Liver (tissue), 9 donors: ENCODE results near the gene HLTF. TPM values are rescaled to one million over a fixed set of nuclear protein-coding genes. Genes with fewer than 3 reads are reported as not detected.

Experiments used
- DNase-seq: peaks from one replicate; pipeline ENCODE4 v3.0.0-alpha.2; 2017; ENCODE audit warnings: low spot score
- H3K27ac ChIP-seq, 2 donors: one replicate each; pipeline ENCODE4 v1.7.0; 2013; ENCODE audit warnings: inconsistent platforms in 2 of 2, low read length in 2 of 2, control low read depth in 1 of 2, low read depth in 1 of 2, mild to moderate bottlenecking in 1 of 2
- H3K27me3 ChIP-seq, 4 donors: one replicate each; pipeline versions ENCODE4 v1.6.1 to v1.7.0; 2013; ENCODE audit warnings: low read length in 3 of 4, inconsistent platforms in 1 of 4, mild to moderate bottlenecking in 1 of 4, moderate library complexity in 1 of 4; ENCODE audit not compliant: control insufficient read depth in 4 of 4, insufficient read depth in 4 of 4
- H3K36me3 ChIP-seq, 4 donors: one replicate each; pipeline versions ENCODE4 v1.6.1 to v1.7.0; 2013; ENCODE audit warnings: low read length in 3 of 4, mild to moderate bottlenecking in 3 of 4, low read depth in 1 of 4, moderate library complexity in 1 of 4; ENCODE audit not compliant: control insufficient read depth in 4 of 4, insufficient read depth in 3 of 4
- H3K4me1 ChIP-seq, 4 donors: one replicate each; pipeline versions ENCODE4 v1.6.1 to v1.7.0; 2013; ENCODE audit warnings: low read length in 3 of 4, mild to moderate bottlenecking in 3 of 4, moderate library complexity in 1 of 4; ENCODE audit not compliant: control insufficient read depth in 4 of 4, insufficient read depth in 4 of 4
- H3K4me3 ChIP-seq, 3 donors: one replicate each; pipeline versions ENCODE4 v1.6.1 to v1.7.0; 2013; ENCODE audit warnings: low read length in 3 of 3, control low read depth in 1 of 3, low read depth in 1 of 3, mild to moderate bottlenecking in 1 of 3
- H3K9ac ChIP-seq, 2 donors: one replicate each; pipeline ENCODE4 v1.7.0; 2013; ENCODE audit warnings: low read length in 2 of 2, mild to moderate bottlenecking in 2 of 2, moderate library complexity in 2 of 2, control low read depth in 1 of 2, low read depth in 1 of 2
- H3K9me3 ChIP-seq, 4 donors: one replicate each; pipeline versions ENCODE4 v1.6.1 to v1.7.0; 2013; ENCODE audit warnings: low read length in 3 of 4; ENCODE audit not compliant: control insufficient read depth in 4 of 4
- ATF3 ChIP-seq: IDR thresholded peaks from 2 replicates; pipeline ENCODE4 v1.6.1; 2016; ENCODE audit warnings: antibody characterized with exemption
- CTCF ChIP-seq: fragments of 150-350 bp; IDR thresholded peaks from 2 replicates; pipeline ENCODE4 v1.5.1; 2017; ENCODE audit warnings: improper control_type of control experiment, low read depth, low read length; ENCODE audit not compliant: missing input control
- EGR1 ChIP-seq, 2 donors: IDR thresholded peaks; 2 replicates each; pipeline ENCODE4 v1.6.1; 2016 to 2018; ENCODE audit warnings: antibody characterized with exemption in 2 of 2, low read depth in 2 of 2
- FOXA2 ChIP-seq: IDR thresholded peaks from 2 replicates; pipeline ENCODE4 v1.6.1; 2016; ENCODE audit warnings: antibody characterized with exemption
- GABPA ChIP-seq, 2 donors: IDR thresholded peaks in 1 of 2; conservative IDR thresholded peaks in 1 of 2; 2 replicates each; pipeline ENCODE4 v1.6.1; 2016; ENCODE audit warnings: antibody characterized with exemption in 2 of 2, mild to moderate bottlenecking in 1 of 2, moderate library complexity in 1 of 2
- HNF4A ChIP-seq, 2 donors: conservative IDR thresholded peaks; 2 replicates each; pipeline ENCODE4 v1.6.1; 2016; ENCODE audit warnings: antibody characterized with exemption in 2 of 2, mild to moderate bottlenecking in 2 of 2
- JUND ChIP-seq, 2 donors: IDR thresholded peaks; 2 replicates each; pipeline ENCODE4 v1.6.1; 2016; ENCODE audit warnings: antibody characterized with exemption in 2 of 2
- MAX ChIP-seq: IDR thresholded peaks from 2 replicates; pipeline ENCODE4 v1.6.1; 2016; ENCODE audit warnings: antibody characterized with exemption
- REST ChIP-seq: IDR thresholded peaks from 2 replicates; pipeline ENCODE4 v1.6.1; 2016; ENCODE audit warnings: antibody characterized with exemption, mild to moderate bottlenecking
- RXRA ChIP-seq, 2 donors: IDR thresholded peaks; 2 replicates each; pipeline ENCODE4 v1.6.1; 2017 to 2018; ENCODE audit warnings: antibody characterized with exemption in 2 of 2, mild to moderate bottlenecking in 1 of 2
- SP1 ChIP-seq: IDR thresholded peaks from 2 replicates; pipeline ENCODE4 v1.6.1; 2018; ENCODE audit warnings: antibody characterized with exemption, mild to moderate bottlenecking
- TAF1 ChIP-seq: conservative IDR thresholded peaks from 2 replicates; pipeline ENCODE4 v1.6.1; 2016; ENCODE audit warnings: antibody characterized with exemption, mild to moderate bottlenecking
- YY1 ChIP-seq: IDR thresholded peaks from 2 replicates; pipeline ENCODE4 v1.6.1; 2016; ENCODE audit warnings: antibody characterized with exemption, mild to moderate bottlenecking
- WGBS: extraction: QIAGEN DNeasy Blood & Tissue Kit; methylation state at CpG from one replicate; pipeline ENCODE4 v1.1.7; 2013; 5-methylcytosine and 5-hydroxymethylcytosine counted together
- polyA plus RNA-seq, 2 donors: library from polyadenylated mRNA; stranded (reverse) in 1 of 2; unstranded in 1 of 2; fragments of 200-250 nt in 1 of 2; fragments of >200 nt in 1 of 2; fragmentation: Nextera tagmentation in 1 of 2; extraction: Ambion mirVana in 1 of 2; gene quantifications; one replicate each; pipeline versions ENCODE4 v1.2.1 to v1.2.3, GENCODE V29; 2013 to 2015
- total RNA-seq, 2 donors: library from RNA; depleted of rRNA; stranded (reverse); fragments of >200 nt; gene quantifications; one replicate each; pipeline ENCODE4 v1.2.3, GENCODE V29; 2014
- donor health status: healthy.
- donor health status: healthy.
- donor health status: healthy.
- donor health status: healthy.
- donor health status: healthy.

Gene HLTF
- total and polyA plus RNA-seq, 4 donors = 4.1 to 31.7 (median 17.0) TPM

- Histone ChIP-seq H3K4me3 (peak overlapping the region; percentile 68 to 87 (median 73)), H3K9ac (peak overlapping the region; percentile 53 to 64), H3K27ac (peak overlapping the region; percentile 87 to 89), H3K27me3 (no peaks in the 10 kb centered on the region), H3K9me3 (no peaks in the 10 kb centered on the region), H3K4me1 (peaks cover 0 to 14% (median 2%) of the 10 kb centered on the region in 4 donors), H3K36me3 (peaks cover 5 to 20% (median 15%) of the 10 kb centered on the region in 4 donors)
- DNase-seq = peak; percentile 46
- WGBS = 3% methylated on average over 34 of the region's 34 CpGs
- TF ChIP-seq RXRA (IDR thresholded peaks at IDR 0.05) (no peak), MAX (no peak), EGR1 (IDR thresholded peaks at IDR 0.05; ENCODE audit: low read depth in 2 of 2) (no peak), YY1 (no peak), HNF4A (conservative IDR thresholded peaks at IDR 0.05) (no peak), ATF3 (no peak), TAF1 (no peak), REST (no peak), FOXA2 (no peak), SP1 (no peak)
Observed at GRCh38 chr3:148992027-148992634, 94.2 kb downstream of the HLTF start.

- peak within 1 kb of the TSS; percentile 87 to 89 for H3K27ac ChIP-seq
- H3K27me3 ChIP-seq = no peaks in the 10 kb centered on the region
- DNase-seq = peak; percentile 73
- peak within 1 kb of the TSS; percentile 53 to 64 for H3K9ac ChIP-seq
- TF ChIP-seq JUND (IDR thresholded peaks at IDR 0.05) (peak in 1 of 2 donors; percentile 17), ATF3 (no peak), EGR1 (IDR thresholded peaks at IDR 0.05; ENCODE audit: low read depth in 2 of 2) (no peak), MAX (no peak), CTCF (no peak), TAF1 (no peak), GABPA (IDR thresholded peaks at IDR 0.05 in 1 of 2, conservative IDR thresholded peaks at IDR 0.05 in 1 of 2) (no peak)
- under 1% methylated on average over 91 of the region's 91 CpGs for WGBS
- H3K4me1 ChIP-seq = peaks cover 0 to 14% (median 2%) of the 10 kb centered on the region in 4 donors
- H3K36me3 ChIP-seq = peaks cover 4 to 18% (median 9%) of the 10 kb centered on the region in 4 donors
- H3K4me3 ChIP-seq = peak within 1 kb of the TSS; percentile 68 to 87 (median 73)
- H3K9me3 ChIP-seq = no peaks in the 10 kb centered on the region
Observed at GRCh38 chr3:148991219-148992026, 94.9 kb downstream of the HLTF start, which contains the start of gene GYG1. GYG1 (plus strand) TSS chr3:148991540; CDS start chr3:148991641, 101 bp downstream.
